Small intestine (tissue), 7 donors: ENCODE measurements around the gene CLDN4. TPM values are rescaled to one million over a fixed set of nuclear protein-coding genes. Genes with fewer than 3 reads are reported as not detected.

ENCODE experiments used
- DNase-seq, 2 donors: peaks; one replicate each; pipeline versions ENCODE4 v3.0.0 to v3.0.0-alpha.2; 2013
- FAIRE-seq: peaks from 2 replicates; lab custom pipeline; 2012; peaks lifted over from hg19 to GRCh38; lab: Jason Lieb, UNC
- H3K27ac ChIP-seq, 3 donors: one replicate each; pipeline ENCODE4 v1.5.1; 2013; ENCODE audit warnings: low read length in 2 of 3, mild to moderate bottlenecking in 2 of 3, control low read depth in 1 of 3, inconsistent platforms in 1 of 3, low read depth in 1 of 3, moderate library complexity in 1 of 3
- H3K27me3 ChIP-seq, 3 donors: one replicate each; pipeline ENCODE4 v1.6.1; 2013; ENCODE audit warnings: low read length in 3 of 3, inconsistent platforms in 1 of 3; ENCODE audit not compliant: control insufficient read depth in 3 of 3, insufficient read depth in 3 of 3
- H3K36me3 ChIP-seq, 3 donors: one replicate each; pipeline ENCODE4 v1.6.1; 2013; ENCODE audit warnings: low read length in 3 of 3, inconsistent platforms in 1 of 3, low read depth in 1 of 3, mild to moderate bottlenecking in 1 of 3, moderate library complexity in 1 of 3; ENCODE audit not compliant: control insufficient read depth in 3 of 3, insufficient read depth in 2 of 3
- H3K4me1 ChIP-seq, 3 donors: one replicate each; pipeline ENCODE4 v1.6.1; 2013; ENCODE audit warnings: low read length in 2 of 3, inconsistent platforms in 1 of 3, low read depth in 1 of 3, mild to moderate bottlenecking in 1 of 3, moderate library complexity in 1 of 3; ENCODE audit not compliant: control insufficient read depth in 3 of 3, insufficient read depth in 2 of 3
- H3K4me3 ChIP-seq, 3 donors: one replicate each; pipeline ENCODE4 v1.5.1; 2013; ENCODE audit warnings: low read length in 3 of 3, control low read depth in 1 of 3, inconsistent platforms in 1 of 3, low read depth in 1 of 3, mild to moderate bottlenecking in 1 of 3, moderate library complexity in 1 of 3
- H3K9me3 ChIP-seq, 2 donors: one replicate each; pipeline ENCODE4 v1.6.1; 2013; ENCODE audit warnings: low read depth in 1 of 2, low read length in 1 of 2; ENCODE audit not compliant: control insufficient read depth in 2 of 2, insufficient read depth in 1 of 2
- WGBS, 3 donors: extraction: QIAGEN DNeasy Blood & Tissue Kit; methylation state at CpG; one replicate each; pipeline ENCODE4 v1.1.7; 2013; 5-methylcytosine and 5-hydroxymethylcytosine counted together
- polyA plus RNA-seq, 4 donors: library from polyadenylated mRNA; stranded (reverse) in 3 of 4; unstranded in 1 of 4; fragments of 200-250 nt in 3 of 4; fragments of 120-200 nt in 1 of 4; gene quantifications; one replicate each; pipeline versions ENCODE4 v1.2.1 to v1.2.3, GENCODE V29; 2013
- donor health status: healthy with polysubstance abuse.
- donor health status: control.
- donor health status: control.
- donor health status: Bipolar disorder and iron deficiency.
- donor health status: healthy.

CLDN4 gene
- polyA plus RNA-seq, 4 donors = 115 to 531 (median 202) TPM

GRCh38 chr7:73865738-73866445, 35.1 kb downstream of the CLDN4 start:
- Histone ChIP-seq H3K9me3 (no peaks in the 10 kb centered on the region), H3K36me3 (no peaks in the 10 kb centered on the region), H3K27ac (no peak overlapping the region), H3K27me3 (no peaks in the 10 kb centered on the region), H3K4me3 (no peak overlapping the region), H3K4me1 (peaks cover 2 to 15% (median 5%) of the 10 kb centered on the region in 3 donors)
- DNase-seq = peak; percentile 51 to 52
- 59 to 81% (median 74%) methylated on average over 6 of the region's 6 CpGs for WGBS, 3 donors
- no peak for FAIRE-seq

GRCh38 chr7:73866446-73866767, 35.6 kb downstream of the CLDN4 start:
- WGBS, 3 donors = 80 to 91% (median 90%) methylated on average over 1 of the region's 1 CpG

GRCh38 chr7:73869011-73869798, 38.4 kb downstream of the CLDN4 start:
- FAIRE-seq (no peak), DNase-seq (no peak)
- H3K4me3 ChIP-seq = no peak overlapping the region
- H3K36me3 ChIP-seq = no peaks in the 10 kb centered on the region
- H3K27ac ChIP-seq = no peak overlapping the region
- peaks cover 2 to 28% (median 7%) of the 10 kb centered on the region in 3 donors for H3K4me1 ChIP-seq
- no peaks in the 10 kb centered on the region for H3K27me3 ChIP-seq
- no peaks in the 10 kb centered on the region for H3K9me3 ChIP-seq
- 56 to 86% (median 84%) methylated on average over 23 to 24 of the region's 24 CpGs for WGBS, 3 donors

More at GRCh38 chr7:73866446-73866767, 35.6 kb downstream of the CLDN4 start:
- H3K27ac ChIP-seq = no peak overlapping the region
- FAIRE-seq (no peak), DNase-seq (no peak)
- peaks cover 2 to 20% (median 5%) of the 10 kb centered on the region in 3 donors for H3K4me1 ChIP-seq
- no peaks in the 10 kb centered on the region for H3K27me3 ChIP-seq
- no peak overlapping the region for H3K4me3 ChIP-seq
- no peaks in the 10 kb centered on the region for H3K9me3 ChIP-seq
- no peaks in the 10 kb centered on the region for H3K36me3 ChIP-seq

GRCh38 chr7:73870041-73870492, 39.3 kb downstream of the CLDN4 start:
- 46 to 55% (median 54%) methylated on average over 15 of the region's 15 CpGs for WGBS, 3 donors
- Histone ChIP-seq H3K9me3 (no peaks in the 10 kb centered on the region), H3K27ac (peak overlapping the region in 1 of 3 donors; percentile 9), H3K36me3 (no peaks in the 10 kb centered on the region), H3K4me1 (peaks cover 2 to 28% (median 7%) of the 10 kb centered on the region in 3 donors), H3K27me3 (no peaks in the 10 kb centered on the region), H3K4me3 (no peak overlapping the region)
- FAIRE-seq (no peak), DNase-seq (peak; percentile 55 to 61)

GRCh38 chr7:73871163-73872011, 40.6 kb downstream of the CLDN4 start:
- Histone ChIP-seq H3K9me3 (no peaks in the 10 kb centered on the region), H3K4me3 (no peak overlapping the region), H3K27ac (peak overlapping the region in 1 of 3 donors; percentile 56), H3K36me3 (no peaks in the 10 kb centered on the region), H3K27me3 (no peaks in the 10 kb centered on the region), H3K4me1 (peaks cover 2 to 28% (median 7%) of the 10 kb centered on the region in 3 donors)
- 24 to 51% (median 42%) methylated on average over 18 to 20 of the region's 20 CpGs for WGBS, 3 donors
- DNase-seq (peak; percentile 67 to 76), FAIRE-seq (no peak)

- FAIRE-seq (no peak), DNase-seq (no peak)
- H3K27ac ChIP-seq = no peak overlapping the region
- no peaks in the 10 kb centered on the region for H3K27me3 ChIP-seq
- H3K9me3 ChIP-seq = no peaks in the 10 kb centered on the region
- peaks cover 2 to 28% (median 7%) of the 10 kb centered on the region in 3 donors for H3K4me1 ChIP-seq
- H3K4me3 ChIP-seq = no peak overlapping the region
- 72 to 83% (median 77%) methylated on average over 13 of the region's 13 CpGs for WGBS, 3 donors
- H3K36me3 ChIP-seq = no peaks in the 10 kb centered on the region
These were observed 41.5 kb downstream of the CLDN4 start for GRCh38 chr7:73872056-73872908.

GRCh38 chr7:73876361-73876760, 45.6 kb downstream of the CLDN4 start:
- DNase-seq = no peak
- no peak for FAIRE-seq
- no peak overlapping the region for H3K4me3 ChIP-seq
- peaks cover 0 to 2% (median 0%) of the 10 kb centered on the region in 3 donors for H3K27me3 ChIP-seq
- H3K36me3 ChIP-seq = no peaks in the 10 kb centered on the region
- H3K27ac ChIP-seq = no peak overlapping the region
- WGBS, 3 donors = 92 to 95% (median 94%) methylated on average over 8 of the region's 8 CpGs
- H3K9me3 ChIP-seq = no peaks in the 10 kb centered on the region
- H3K4me1 ChIP-seq = peaks cover 0 to 9% (median 2%) of the 10 kb centered on the region in 3 donors
